Measurements from ENCODE around the gene ATP5PO. TPM values are rescaled to one million over a fixed set of nuclear protein-coding genes. Genes with fewer than 3 reads are reported as not detected.

ATP5PO gene
- total RNA-seq, 1 experiment from 2014 or later: 232 TPM

- no peaks in the 10 kb centered on the region; the same call in none of the 2 replicates for H3K36me3 ChIP-seq (ENCODE audit: control insufficient read depth, insufficient read depth, low read length)
- CTCF ChIA-PET: interaction anchor here (0.6 kb wide), 1 partner anchor 14 kb away, joined by 3 read pairs; no protein-coding TSS in a partner anchor
- no peaks in the 10 kb centered on the region for H3K9me3 Mint-ChIP-seq (ENCODE audit: unreplicated experiment)
- no peak for DNase-seq
- no peak overlapping the region for H3K4me3 Mint-ChIP-seq (ENCODE audit: unreplicated experiment)
- BruUV-seq (replicated peaks): no TSS peak
- H3K27me3 ChIP-seq (replicated peaks; ENCODE audit: control insufficient read depth, insufficient read depth, low read length): no peaks in the 10 kb centered on the region
- H3K4me3 ChIP-seq (ENCODE audit: low read depth, low read length): no peak overlapping the region
- POLR2A ChIA-PET: no interaction called here
- no peak for TF ChIP-seq CTCF (IDR thresholded peaks at IDR 0.05; ENCODE audit: insufficient read depth in 1 of 2, low read depth in 1 of 2, low read length in 1 of 2, severe bottlenecking in 1 of 2, unreplicated experiment in 1 of 2)
- no peaks in the 10 kb centered on the region for H3K4me1 Mint-ChIP-seq (ENCODE audit: low read depth, unreplicated experiment)
- no peaks in the 10 kb centered on the region for H3K9me3 ChIP-seq
- no peaks in the 10 kb centered on the region for H3K4me1 ChIP-seq
- H3K27me3 Mint-ChIP-seq (ENCODE audit: insufficient read depth, unreplicated experiment): no peaks in the 10 kb centered on the region
- H3K36me3 Mint-ChIP-seq (ENCODE audit: insufficient read depth, unreplicated experiment): peaks cover 30% of the 10 kb centered on the region
- H3K27ac Mint-ChIP-seq (ENCODE audit: unreplicated experiment): no peak overlapping the region
- intact Hi-C loops (cut with micrococcal nuclease; ENCODE audit: unreplicated experiment): no loop called here
These were observed 23.6 kb upstream of the ATP5PO start for GRCh38 chr21:33939226-33939625.

- Mint-ChIP-seq H3K27ac (ENCODE audit: unreplicated experiment) (no peak overlapping the region), H3K36me3 (ENCODE audit: insufficient read depth, unreplicated experiment) (peaks cover 29% of the 10 kb centered on the region), H3K4me1 (ENCODE audit: low read depth, unreplicated experiment) (no peaks in the 10 kb centered on the region), H3K9me3 (ENCODE audit: unreplicated experiment) (no peaks in the 10 kb centered on the region), H3K4me3 (ENCODE audit: unreplicated experiment) (no peak overlapping the region), H3K27me3 (ENCODE audit: insufficient read depth, unreplicated experiment) (no peaks in the 10 kb centered on the region)
- Histone ChIP-seq H3K4me1 (peaks cover 3% of the 10 kb centered on the region; the same call in 1 of the 2 replicates), H3K36me3 (ENCODE audit: control insufficient read depth, insufficient read depth, low read length) (no peaks in the 10 kb centered on the region; the same call in none of the 2 replicates), H3K4me3 (ENCODE audit: low read depth, low read length) (no peak overlapping the region), H3K27me3 (replicated peaks; ENCODE audit: control insufficient read depth, insufficient read depth, low read length) (no peaks in the 10 kb centered on the region), H3K9me3 (no peaks in the 10 kb centered on the region)
- POLR2A ChIA-PET: no interaction called here
- DNase-seq: no peak
- intact Hi-C loops (cut with micrococcal nuclease; ENCODE audit: unreplicated experiment): no loop called here
- no peak for TF ChIP-seq CTCF (IDR thresholded peaks at IDR 0.05; ENCODE audit: insufficient read depth in 1 of 2, low read depth in 1 of 2, low read length in 1 of 2, severe bottlenecking in 1 of 2, unreplicated experiment in 1 of 2)
- BruUV-seq (replicated peaks): no TSS peak
- CTCF ChIA-PET: interaction anchor here (0.6 kb wide), 1 partner anchor 13 kb away, joined by 3 read pairs; no protein-coding TSS in a partner anchor
These were observed 22.8 kb upstream of the ATP5PO start for GRCh38 chr21:33938381-33938780.

GRCh38 chr21:33937931-33938339 lies 22.3 kb upstream of the ATP5PO start:
- no TSS peak for BruUV-seq (replicated peaks)
- H3K27me3 ChIP-seq (replicated peaks; ENCODE audit: control insufficient read depth, insufficient read depth, low read length): no peaks in the 10 kb centered on the region
- DNase-seq: no peak
- Mint-ChIP-seq H3K27me3 (ENCODE audit: insufficient read depth, unreplicated experiment) (no peaks in the 10 kb centered on the region), H3K27ac (ENCODE audit: unreplicated experiment) (no peak overlapping the region), H3K9me3 (ENCODE audit: unreplicated experiment) (no peaks in the 10 kb centered on the region), H3K36me3 (ENCODE audit: insufficient read depth, unreplicated experiment) (peaks cover 29% of the 10 kb centered on the region), H3K4me1 (ENCODE audit: low read depth, unreplicated experiment) (no peaks in the 10 kb centered on the region), H3K4me3 (ENCODE audit: unreplicated experiment) (no peak overlapping the region)
- intact Hi-C loops (cut with micrococcal nuclease; ENCODE audit: unreplicated experiment): no loop called here
- no peaks in the 10 kb centered on the region for H3K9me3 ChIP-seq
- ChIA-PET CTCF (no interaction called here), POLR2A (no interaction called here)
- no peaks in the 10 kb centered on the region; the same call in none of the 2 replicates for H3K36me3 ChIP-seq (ENCODE audit: control insufficient read depth, insufficient read depth, low read length)
- peaks cover 7% of the 10 kb centered on the region for H3K4me1 ChIP-seq
- no peak overlapping the region for H3K4me3 ChIP-seq (ENCODE audit: low read depth, low read length)
- TF ChIP-seq CTCF (IDR thresholded peaks at IDR 0.05; ENCODE audit: insufficient read depth in 1 of 2, low read depth in 1 of 2, low read length in 1 of 2, severe bottlenecking in 1 of 2, unreplicated experiment in 1 of 2): no peak

Measured in Caco-2 (cell line).